ENCODE data around the gene PSMD6.
A peak's percentile ranks its signal among the peaks of the same experiment; 100 is the strongest.

The PSMD6 gene

DNA sequence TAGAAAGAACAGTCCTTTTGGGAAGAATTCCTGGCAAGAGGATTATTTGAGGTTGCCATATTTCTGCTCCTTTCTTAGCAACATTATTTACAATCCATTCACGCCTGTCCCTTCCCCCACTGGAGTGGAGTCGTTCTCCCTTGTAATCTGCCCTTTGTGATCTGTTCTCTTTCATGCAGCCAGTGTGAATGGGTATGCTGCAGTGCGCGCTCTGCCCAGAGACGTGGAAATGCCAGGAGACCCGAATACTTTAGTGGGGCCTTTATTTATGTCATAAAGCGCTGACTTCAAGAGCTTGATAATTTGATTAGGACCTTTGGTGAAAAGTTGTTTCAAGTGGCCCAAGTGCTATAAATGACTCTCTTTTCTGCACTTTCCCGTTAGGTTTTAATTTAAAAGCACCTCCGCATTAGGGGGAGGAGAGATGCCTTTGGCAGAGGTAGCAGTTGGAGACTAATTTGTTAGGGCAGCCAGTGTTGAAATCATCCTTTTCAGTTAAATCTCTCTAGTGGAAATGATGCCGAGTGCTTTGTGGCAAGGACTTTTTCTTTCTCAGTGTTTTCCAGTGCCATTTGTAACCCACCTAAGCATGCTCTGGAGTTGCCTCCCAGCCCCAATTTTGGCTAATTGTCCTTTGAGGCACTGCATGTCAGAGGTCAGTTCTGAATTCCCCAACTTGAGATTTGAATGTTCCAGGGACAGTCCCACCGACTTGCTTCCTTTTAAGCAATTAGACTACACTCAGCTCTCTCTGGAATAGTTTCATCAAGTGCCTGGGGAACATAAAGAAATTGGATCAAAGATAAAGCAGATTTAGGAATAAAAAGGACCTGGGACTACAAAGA lies 52.4 kb downstream of the PSMD6 start:
- Mint-ChIP-seq H3K4me1 (peaks cover 94% of the 10 kb centered on the region), H3K4me3 (peak overlapping the region; percentile 73), H3K36me3 (ENCODE audit: low read depth) (peaks cover 9% of the 10 kb centered on the region), H3K27ac (peak overlapping the region; percentile 87), H3K9me3 (no peaks in the 10 kb centered on the region), H3K27me3 (no peaks in the 10 kb centered on the region)
- ATAC-seq (peak; percentile 33), DNase-seq (no peak)

DNA sequence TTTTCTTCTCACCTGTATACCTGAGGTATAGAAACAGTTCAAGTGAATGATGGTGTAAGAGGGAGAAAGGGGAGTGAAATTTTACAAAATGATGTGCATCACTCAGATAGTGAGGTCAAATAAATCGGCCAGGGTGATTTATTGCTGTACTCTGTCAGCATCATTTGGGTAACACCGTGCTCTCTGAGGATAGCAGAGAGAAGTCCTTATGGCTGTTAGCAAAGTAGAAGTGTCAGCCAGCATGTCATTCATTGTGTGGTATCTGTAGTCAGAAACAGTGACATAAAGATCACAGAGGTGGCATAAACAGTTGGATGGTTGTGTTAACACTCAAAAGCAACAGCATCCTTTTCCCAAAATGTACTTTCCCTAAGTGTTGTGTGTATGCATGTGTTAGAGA lies 53.4 kb downstream of the PSMD6 start:
- DNase-seq: no peak
- Mint-ChIP-seq H3K27ac (peak overlapping the region; percentile 87), H3K9me3 (no peaks in the 10 kb centered on the region), H3K4me1 (peaks cover 91% of the 10 kb centered on the region), H3K36me3 (ENCODE audit: low read depth) (peaks cover 9% of the 10 kb centered on the region), H3K4me3 (peak overlapping the region; percentile 73), H3K27me3 (no peaks in the 10 kb centered on the region)
- ATAC-seq: no peak

DNA sequence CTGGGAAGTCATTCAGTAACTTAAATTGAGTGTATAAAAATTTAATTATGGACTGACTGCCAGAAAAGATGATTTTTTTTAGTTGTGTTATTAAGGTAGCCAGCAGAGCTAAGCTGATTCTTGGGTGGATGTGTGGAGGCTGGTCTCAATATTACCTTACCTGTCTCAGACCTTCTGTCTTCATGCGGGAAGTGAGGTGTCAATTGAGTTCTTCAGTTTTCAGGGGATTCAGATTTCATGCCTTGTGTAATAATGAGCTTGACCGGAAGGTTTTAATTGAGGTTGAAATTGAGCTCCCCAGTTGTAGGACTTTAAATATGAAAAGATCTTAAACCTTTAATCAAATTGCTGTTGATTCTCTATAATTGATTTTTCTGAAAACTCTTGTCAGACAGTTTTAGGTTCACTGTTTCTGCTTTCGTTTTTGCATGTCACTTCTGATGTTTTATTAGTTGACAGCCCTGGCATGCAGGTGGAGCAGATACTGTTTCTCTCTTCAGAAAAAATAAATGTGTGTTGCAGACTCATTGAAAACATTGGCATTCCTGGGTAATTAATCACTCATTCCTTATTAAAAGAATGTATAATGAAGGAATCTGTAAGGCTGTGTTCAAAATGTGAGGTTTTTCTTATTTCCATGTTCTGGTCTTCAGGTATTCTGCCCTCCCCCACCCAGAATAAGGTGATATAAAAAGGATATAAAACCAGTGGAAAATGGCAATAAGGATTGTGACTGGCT lies 54.5 kb downstream of the PSMD6 start:
- Mint-ChIP-seq H3K9me3 (no peaks in the 10 kb centered on the region), H3K4me3 (peak overlapping the region; percentile 73), H3K36me3 (ENCODE audit: low read depth) (peaks cover 7% of the 10 kb centered on the region), H3K4me1 (peaks cover 85% of the 10 kb centered on the region), H3K27ac (peak overlapping the region; percentile 87), H3K27me3 (no peaks in the 10 kb centered on the region)
- DNase-seq (no peak), ATAC-seq (no peak)

DNA sequence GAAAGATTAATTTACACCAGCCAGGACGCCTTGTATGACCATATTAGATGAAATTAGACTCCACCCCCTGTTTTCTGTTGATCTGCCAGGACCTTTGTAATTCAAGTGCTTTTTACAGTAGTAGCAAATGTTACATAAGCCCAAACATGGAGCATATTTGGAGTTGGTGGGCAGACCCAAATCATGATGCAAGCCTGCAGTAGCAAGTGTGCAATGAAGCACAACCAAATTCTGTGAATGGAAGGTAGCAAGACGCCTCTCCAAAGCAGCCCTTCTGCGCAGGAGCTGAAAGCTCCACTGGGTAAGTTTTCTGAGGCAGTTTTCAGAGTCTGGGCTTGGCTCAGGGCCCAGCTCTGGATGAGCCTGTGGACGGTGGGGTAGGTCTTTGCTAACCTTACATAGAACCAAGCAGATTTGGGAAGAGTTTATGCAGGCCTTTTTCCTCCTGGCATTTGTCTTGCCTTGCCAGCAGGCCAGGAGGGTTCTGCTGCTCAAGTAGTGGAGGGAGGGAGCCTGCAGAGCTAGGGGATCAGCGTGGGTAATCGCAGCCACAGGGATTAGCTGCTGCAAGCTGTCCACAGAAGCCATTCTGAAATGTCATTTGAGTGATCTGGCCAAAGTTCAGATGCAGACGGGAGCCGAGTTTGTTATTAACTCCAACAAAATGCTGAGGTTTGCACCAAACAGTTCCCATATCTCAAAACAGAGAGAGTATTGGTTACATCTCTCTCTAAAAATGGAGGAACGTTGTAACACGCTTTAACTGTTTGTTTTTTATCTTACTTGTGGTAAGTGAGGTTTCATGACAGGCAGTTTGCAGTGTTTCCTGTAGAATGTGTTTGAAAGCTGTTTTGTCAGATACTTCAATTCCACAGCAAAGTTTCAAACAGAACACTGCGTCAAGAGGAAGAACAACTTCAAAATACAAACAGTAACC lies 55.4 kb downstream of the PSMD6 start:
- no peaks in the 10 kb centered on the region for H3K27me3 Mint-ChIP-seq
- H3K4me3 Mint-ChIP-seq: peak overlapping the region; percentile 73
- DNase-seq: no peak
- peak overlapping the region; percentile 87 for H3K27ac Mint-ChIP-seq
- no peaks in the 10 kb centered on the region for H3K9me3 Mint-ChIP-seq
- H3K4me1 Mint-ChIP-seq: peaks cover 77% of the 10 kb centered on the region
- H3K36me3 Mint-ChIP-seq (ENCODE audit: low read depth): peaks cover 6% of the 10 kb centered on the region
- ATAC-seq: peak; percentile 41

DNA sequence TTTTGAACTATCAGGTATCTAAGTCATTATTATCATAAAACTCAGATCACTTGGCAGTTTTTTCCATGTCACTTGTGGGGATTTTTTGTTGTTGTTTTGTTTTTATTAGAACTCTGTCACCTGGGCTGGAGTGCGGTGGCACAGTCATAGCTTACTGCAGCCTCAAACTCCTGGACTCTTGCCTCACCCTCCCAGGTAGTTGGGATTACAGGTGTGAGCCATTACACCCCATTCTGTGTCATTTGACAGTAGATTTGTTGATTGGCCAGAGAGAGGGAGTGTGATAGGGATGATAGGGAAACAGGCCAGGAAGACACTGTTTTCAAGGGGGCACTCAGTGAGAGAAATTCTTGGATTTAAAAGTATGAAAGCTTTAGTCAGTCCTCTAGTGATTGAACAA lies 56.4 kb downstream of the PSMD6 start:
- peaks cover 66% of the 10 kb centered on the region for H3K4me1 Mint-ChIP-seq
- no peaks in the 10 kb centered on the region for H3K27me3 Mint-ChIP-seq
- peaks cover 6% of the 10 kb centered on the region for H3K36me3 Mint-ChIP-seq (ENCODE audit: low read depth)
- ATAC-seq (no peak), DNase-seq (no peak)
- no peak overlapping the region for H3K4me3 Mint-ChIP-seq
- peak overlapping the region; percentile 36 for H3K27ac Mint-ChIP-seq
- H3K9me3 Mint-ChIP-seq: no peaks in the 10 kb centered on the region

DNA sequence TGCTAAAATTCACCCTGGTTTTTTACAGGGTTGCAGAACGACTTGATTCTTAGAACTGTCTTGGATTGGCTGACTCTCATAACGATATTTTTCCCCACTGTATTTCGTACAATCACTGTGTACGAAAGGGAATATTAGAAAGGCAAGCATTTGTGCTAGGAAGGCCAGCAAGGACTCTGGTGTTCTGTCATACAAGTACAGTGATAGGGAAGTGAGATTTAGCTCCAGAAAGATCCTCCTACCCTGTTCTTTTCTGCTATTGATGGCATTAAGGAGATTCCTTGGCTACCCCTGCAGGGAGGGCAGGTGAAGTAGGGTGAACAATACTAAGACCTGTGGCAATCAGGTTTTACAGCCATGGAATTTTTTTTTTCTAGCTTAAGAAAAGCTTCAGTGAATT lies 57.3 kb downstream of the PSMD6 start:
- Mint-ChIP-seq H3K4me1 (peaks cover 62% of the 10 kb centered on the region), H3K36me3 (ENCODE audit: low read depth) (peaks cover 2% of the 10 kb centered on the region), H3K4me3 (no peak overlapping the region)

DNA sequence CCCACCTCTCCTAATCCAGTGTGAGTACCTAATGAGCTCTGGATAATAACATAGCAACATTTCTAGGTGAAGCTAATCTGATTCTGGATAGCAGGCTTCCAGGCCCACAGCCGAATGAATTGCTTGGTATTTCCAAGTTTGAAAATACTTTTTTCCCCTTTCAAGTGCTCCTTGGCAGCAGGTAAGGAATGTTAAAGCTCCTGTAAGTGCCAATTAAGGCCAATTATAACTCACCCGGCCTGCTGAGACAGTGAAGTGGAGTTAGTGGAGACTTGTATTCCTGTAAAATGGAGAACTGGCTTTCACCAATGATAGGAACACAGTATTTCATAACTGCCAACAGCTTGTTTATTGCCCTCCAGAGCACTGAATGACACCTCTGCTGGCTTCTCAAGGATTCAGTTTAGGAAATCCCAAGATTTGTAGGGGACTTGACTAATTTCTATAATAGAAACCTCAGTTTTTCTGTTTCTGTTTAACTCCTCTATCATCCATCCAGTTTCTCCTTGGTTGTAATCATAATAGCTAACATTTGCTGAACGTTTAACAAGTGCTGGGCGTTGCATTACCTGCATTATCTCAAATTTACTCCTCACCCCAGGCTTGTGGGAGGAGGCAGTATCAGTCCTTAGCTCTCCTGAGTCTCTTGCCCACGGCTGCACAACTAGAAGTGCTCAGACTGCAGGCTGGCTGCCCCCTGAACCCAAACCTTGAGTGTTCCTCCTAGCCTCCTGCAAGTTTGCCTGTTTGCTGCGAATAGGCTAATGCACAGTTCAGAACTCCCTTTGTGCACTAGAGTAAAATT lies 58.4 kb downstream of the PSMD6 start:
- Mint-ChIP-seq H3K27ac (no peak overlapping the region), H3K9me3 (no peaks in the 10 kb centered on the region), H3K4me1 (peaks cover 59% of the 10 kb centered on the region), H3K36me3 (ENCODE audit: low read depth) (peaks cover 2% of the 10 kb centered on the region), H3K27me3 (no peaks in the 10 kb centered on the region), H3K4me3 (no peak overlapping the region)
- ATAC-seq (no peak), DNase-seq (no peak)

More for the DNA sequence above, 57.3 kb downstream of the PSMD6 start:
- DNase-seq (no peak), ATAC-seq (no peak)
- no peaks in the 10 kb centered on the region for H3K9me3 Mint-ChIP-seq
- H3K27ac Mint-ChIP-seq: peak overlapping the region; percentile 36
- no peaks in the 10 kb centered on the region for H3K27me3 Mint-ChIP-seq

DNA sequence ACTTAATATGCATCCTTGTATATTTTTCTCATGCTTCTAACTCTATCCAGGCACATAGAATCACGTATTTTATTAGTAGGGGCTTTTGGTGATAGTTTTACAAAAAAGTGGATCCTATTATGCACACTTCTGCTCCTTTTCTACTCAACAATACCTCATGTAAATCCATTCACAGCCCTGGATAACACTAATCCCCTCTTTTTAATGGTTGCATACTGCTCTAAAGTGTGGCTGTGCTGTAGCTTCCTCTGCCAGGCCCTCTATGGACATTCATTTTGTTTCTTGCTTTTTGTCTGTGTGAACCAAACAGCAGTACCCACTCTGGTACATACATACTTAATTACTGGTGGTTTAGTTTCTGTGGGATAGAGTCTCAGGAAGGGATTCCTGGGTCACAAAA lies 59.8 kb downstream of the PSMD6 start:
- Mint-ChIP-seq H3K27ac (no peak overlapping the region), H3K4me1 (peaks cover 52% of the 10 kb centered on the region)

DNA sequence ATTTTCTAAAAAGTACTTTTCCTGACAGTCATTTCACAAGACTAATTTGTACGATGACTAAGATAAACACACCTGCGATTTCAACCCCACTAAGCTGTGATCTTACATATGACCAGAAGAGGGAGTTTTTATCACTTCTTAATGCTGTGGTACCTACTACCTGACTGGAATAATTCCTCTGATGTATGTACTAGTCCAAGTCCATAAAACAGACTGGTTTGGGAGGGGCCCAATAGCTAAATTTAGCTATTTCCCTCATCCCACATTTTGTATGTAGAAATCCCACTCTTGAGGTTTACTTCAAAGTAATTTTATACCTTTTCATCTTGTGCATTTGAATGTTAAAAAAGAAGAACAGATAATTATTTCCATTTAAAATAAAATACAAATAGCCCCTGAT lies 61.4 kb downstream of the PSMD6 start:
- H3K36me3 Mint-ChIP-seq (ENCODE audit: low read depth): peaks cover 3% of the 10 kb centered on the region
- ATAC-seq: peak; percentile 72
- no peak for DNase-seq
- H3K27ac Mint-ChIP-seq: no peak overlapping the region
- no peak overlapping the region for H3K4me3 Mint-ChIP-seq
- no peaks in the 10 kb centered on the region for H3K9me3 Mint-ChIP-seq
- no peaks in the 10 kb centered on the region for H3K27me3 Mint-ChIP-seq
- peaks cover 40% of the 10 kb centered on the region for H3K4me1 Mint-ChIP-seq

More for the DNA sequence above, 59.8 kb downstream of the PSMD6 start:
- ATAC-seq (no peak), DNase-seq (no peak)
- Mint-ChIP-seq H3K9me3 (no peaks in the 10 kb centered on the region), H3K4me3 (no peak overlapping the region), H3K27me3 (no peaks in the 10 kb centered on the region), H3K36me3 (ENCODE audit: low read depth) (peaks cover 2% of the 10 kb centered on the region)

Measured in activated naive CD8-positive, alpha-beta T cell treated with anti-CD3 and anti-CD28 coated beads, Interleukin-2, amount 50 U/mL, for 24 hours (primary cell).